ENCODE data around the gene NTN3. TPM values are rescaled to one million over a fixed set of nuclear protein-coding genes. Genes with fewer than 3 reads are reported as not detected.

Gene NTN3
- total RNA-seq, 4 donors from 2014 or later, result 0.39 TPM; not detected in 3

DNA sequence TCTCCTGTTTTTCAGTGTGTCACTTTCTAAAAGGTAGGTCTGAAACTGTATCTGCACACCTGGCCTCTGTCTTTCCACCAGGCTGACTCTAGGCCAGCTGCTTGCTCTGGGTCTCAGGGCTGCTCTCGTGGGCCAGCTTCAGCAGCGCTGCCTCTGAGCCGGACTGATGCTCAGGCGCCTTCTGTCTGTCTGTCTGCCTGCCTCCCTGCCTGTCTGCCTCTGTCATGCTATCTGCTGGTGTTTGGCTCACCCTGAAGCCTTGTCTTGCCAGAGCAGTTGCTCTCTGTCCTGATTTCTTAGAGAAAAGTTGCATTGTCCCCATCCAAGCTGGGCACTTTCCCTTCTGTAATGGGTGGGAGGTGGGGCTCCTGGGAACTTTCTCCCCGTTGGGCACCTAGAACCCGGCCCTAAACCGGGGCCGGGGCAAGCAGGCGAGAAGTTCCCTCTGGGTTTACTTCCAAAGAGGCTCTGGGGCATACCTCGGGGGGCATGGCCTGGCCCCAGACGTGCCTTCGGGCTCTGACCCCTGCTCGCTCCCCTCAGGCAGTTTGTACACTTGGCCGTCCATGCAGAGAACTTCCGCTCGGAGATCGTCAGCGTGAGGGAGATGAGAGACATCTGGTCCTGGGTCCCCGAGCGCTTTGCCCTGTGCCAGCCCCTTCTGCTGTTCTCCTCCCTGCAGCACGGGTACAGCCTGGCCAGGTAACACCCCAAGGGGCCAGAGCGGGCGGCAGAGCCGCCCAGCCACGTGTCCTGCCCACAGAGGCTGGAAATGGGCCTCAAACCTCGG is 26.8 kb downstream of the NTN3 start:
- no peak overlapping the region for H3K27ac ChIP-seq

DNA sequence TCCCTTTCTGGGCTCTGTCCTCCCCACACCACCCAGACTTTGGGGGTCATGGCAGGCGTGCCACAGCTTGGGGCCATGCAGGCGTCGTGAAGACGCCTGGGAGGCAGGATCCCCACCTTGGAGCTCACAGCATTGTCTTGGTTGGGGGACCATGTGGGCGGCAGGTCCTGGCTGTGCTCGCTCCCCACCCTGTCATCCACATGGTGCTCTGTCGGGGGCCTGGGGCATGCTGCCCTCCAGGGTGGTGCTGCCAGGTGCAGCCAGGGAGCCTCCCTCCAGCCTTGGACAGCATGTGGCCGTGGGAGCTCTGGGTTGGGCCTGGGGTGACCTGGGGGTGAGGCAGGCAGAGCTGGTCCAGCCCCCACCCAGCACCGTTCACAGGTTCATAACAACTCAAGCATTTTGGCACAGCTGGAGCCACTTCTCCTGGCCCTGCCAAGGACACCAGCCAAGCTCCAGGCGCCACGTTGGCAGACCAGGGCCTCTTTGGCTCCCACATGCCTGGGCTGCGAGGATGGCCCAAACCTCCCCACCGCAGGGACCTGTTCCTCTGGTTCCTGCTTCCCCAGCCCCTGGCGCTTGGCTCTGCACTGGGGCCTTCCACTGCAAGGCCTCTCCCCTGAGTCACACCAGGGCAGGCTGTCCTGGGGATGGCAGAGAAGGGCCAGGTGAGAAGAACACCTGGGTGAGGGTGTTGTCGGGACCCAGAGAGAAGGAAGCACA is 27.6 kb downstream of the NTN3 start:
- Histone ChIP-seq H3K27ac (no peak overlapping the region), H3K9me3 (no peaks in the 10 kb centered on the region), H3K36me3 (peaks cover 0 to 42% (median 0%) of the 10 kb centered on the region in 3 donors), H3K27me3 (no peaks in the 10 kb centered on the region), H3K4me3 (no peak overlapping the region), H3K4me1 (peaks cover 0 to 43% (median 19%) of the 10 kb centered on the region in 4 donors)
- TF ChIP-seq POLR2A (IDR thresholded peaks at IDR 0.05) (no peak), EP300 (IDR thresholded peaks at IDR 0.05) (no peak)
- TF ChIP-seq, protein P1, sequence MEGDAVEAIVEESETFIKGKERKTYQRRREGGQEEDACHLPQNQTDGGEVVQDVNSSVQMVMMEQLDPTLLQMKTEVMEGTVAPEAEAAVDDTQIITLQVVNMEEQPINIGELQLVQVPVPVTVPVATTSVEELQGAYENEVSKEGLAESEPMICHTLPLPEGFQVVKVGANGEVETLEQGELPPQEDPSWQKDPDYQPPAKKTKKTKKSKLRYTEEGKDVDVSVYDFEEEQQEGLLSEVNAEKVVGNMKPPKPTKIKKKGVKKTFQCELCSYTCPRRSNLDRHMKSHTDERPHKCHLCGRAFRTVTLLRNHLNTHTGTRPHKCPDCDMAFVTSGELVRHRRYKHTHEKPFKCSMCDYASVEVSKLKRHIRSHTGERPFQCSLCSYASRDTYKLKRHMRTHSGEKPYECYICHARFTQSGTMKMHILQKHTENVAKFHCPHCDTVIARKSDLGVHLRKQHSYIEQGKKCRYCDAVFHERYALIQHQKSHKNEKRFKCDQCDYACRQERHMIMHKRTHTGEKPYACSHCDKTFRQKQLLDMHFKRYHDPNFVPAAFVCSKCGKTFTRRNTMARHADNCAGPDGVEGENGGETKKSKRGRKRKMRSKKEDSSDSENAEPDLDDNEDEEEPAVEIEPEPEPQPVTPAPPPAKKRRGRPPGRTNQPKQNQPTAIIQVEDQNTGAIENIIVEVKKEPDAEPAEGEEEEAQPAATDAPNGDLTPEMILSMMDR (IDR thresholded peaks at IDR 0.05), result no peak
- 89% methylated on average over 7 of the region's 15 CpGs; no CpG with 5 or more reads in 1 of the 2 donors for WGBS, 2 donors
- DNase-seq (ENCODE audit: low spot score in 2 of 2), result no peak

More for the DNA sequence above, 26.8 kb downstream of the NTN3 start:
- no peaks in the 10 kb centered on the region for H3K27me3 ChIP-seq
- H3K4me3 ChIP-seq, result no peak overlapping the region
- WGBS, 2 donors, result 84 to 86% methylated on average over 24 to 25 of the region's 26 CpGs
- peaks cover 0 to 38% (median 16%) of the 10 kb centered on the region in 4 donors for H3K4me1 ChIP-seq
- peaks cover 0 to 42% (median 0%) of the 10 kb centered on the region in 3 donors for H3K36me3 ChIP-seq
- TF ChIP-seq, protein P1 (IDR thresholded peaks at IDR 0.05), result no peak
- TF ChIP-seq EP300 (IDR thresholded peaks at IDR 0.05) (no peak), POLR2A (IDR thresholded peaks at IDR 0.05) (no peak)
- DNase-seq (ENCODE audit: low spot score in 2 of 2), result no peak
- no peaks in the 10 kb centered on the region for H3K9me3 ChIP-seq

- Histone ChIP-seq H3K36me3 (peaks cover 0 to 42% (median 0%) of the 10 kb centered on the region in 3 donors), H3K4me1 (peaks cover 0 to 43% (median 20%) of the 10 kb centered on the region in 4 donors), H3K9me3 (no peaks in the 10 kb centered on the region), H3K4me3 (no peak overlapping the region), H3K27me3 (no peaks in the 10 kb centered on the region), H3K27ac (no peak overlapping the region)
- 77% methylated on average over 3 of the region's 6 CpGs; no CpG with 5 or more reads in 1 of the 2 donors for WGBS, 2 donors
- no peak for DNase-seq (ENCODE audit: low spot score in 2 of 2)
- TF ChIP-seq POLR2A (IDR thresholded peaks at IDR 0.05) (no peak), EP300 (IDR thresholded peaks at IDR 0.05) (no peak)
- TF ChIP-seq, protein P1 (IDR thresholded peaks at IDR 0.05), result no peak
These were observed 28.4 kb downstream of the NTN3 start for GRCh38 chr16:2499454-2499853.

GRCh38 chr16:2499890-2500429 is 28.9 kb downstream of the NTN3 start:
- Histone ChIP-seq H3K36me3 (peaks cover 0 to 42% (median 0%) of the 10 kb centered on the region in 3 donors), H3K9me3 (no peaks in the 10 kb centered on the region), H3K27ac (no peak overlapping the region), H3K27me3 (no peaks in the 10 kb centered on the region), H3K4me1 (peaks cover 0 to 43% (median 20%) of the 10 kb centered on the region in 4 donors), H3K4me3 (no peak overlapping the region)
- DNase-seq (ENCODE audit: low spot score in 2 of 2), result no peak
- 83 to 89% methylated on average over 21 to 27 of the region's 29 CpGs for WGBS, 2 donors
- TF ChIP-seq EP300 (IDR thresholded peaks at IDR 0.05) (no peak), POLR2A (IDR thresholded peaks at IDR 0.05) (no peak)
- TF ChIP-seq, protein P1 (IDR thresholded peaks at IDR 0.05), result no peak

Data from tibial nerve (tissue), 4 donors.